ENCODE measurements around the gene SIK3.

SIK3 gene

DNA sequence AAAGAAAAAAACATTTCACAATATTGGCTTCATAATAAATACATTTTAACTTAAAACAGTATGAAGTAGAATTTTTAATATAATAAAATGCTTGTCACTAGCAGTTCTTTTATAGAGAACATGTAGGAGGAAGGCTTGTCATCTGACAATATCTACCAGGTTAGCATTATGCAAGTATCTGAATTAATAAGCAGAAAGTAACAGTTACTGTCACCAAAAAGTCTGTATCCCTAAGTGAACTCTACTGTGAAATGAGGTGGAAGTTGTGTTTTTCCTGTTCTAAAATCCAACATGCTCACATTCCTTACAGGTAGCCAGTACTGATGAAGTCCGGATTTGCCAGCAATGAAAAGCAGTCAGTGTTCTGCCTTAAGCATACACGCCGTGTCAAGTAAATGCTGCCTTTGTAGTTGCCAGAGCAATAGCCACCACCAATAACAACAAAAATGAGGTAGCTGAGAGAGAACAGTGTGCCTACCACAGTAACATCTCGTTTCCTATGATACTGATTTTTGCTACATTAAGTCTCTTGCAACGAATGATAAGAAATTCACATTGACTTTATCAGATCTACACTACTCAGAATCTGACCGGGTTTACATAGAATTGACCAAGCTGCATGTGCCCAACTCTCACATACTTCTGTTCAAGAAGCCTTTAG lies 95.5 kb downstream of the SIK3 start:
- DNase-seq, result no peak

DNA sequence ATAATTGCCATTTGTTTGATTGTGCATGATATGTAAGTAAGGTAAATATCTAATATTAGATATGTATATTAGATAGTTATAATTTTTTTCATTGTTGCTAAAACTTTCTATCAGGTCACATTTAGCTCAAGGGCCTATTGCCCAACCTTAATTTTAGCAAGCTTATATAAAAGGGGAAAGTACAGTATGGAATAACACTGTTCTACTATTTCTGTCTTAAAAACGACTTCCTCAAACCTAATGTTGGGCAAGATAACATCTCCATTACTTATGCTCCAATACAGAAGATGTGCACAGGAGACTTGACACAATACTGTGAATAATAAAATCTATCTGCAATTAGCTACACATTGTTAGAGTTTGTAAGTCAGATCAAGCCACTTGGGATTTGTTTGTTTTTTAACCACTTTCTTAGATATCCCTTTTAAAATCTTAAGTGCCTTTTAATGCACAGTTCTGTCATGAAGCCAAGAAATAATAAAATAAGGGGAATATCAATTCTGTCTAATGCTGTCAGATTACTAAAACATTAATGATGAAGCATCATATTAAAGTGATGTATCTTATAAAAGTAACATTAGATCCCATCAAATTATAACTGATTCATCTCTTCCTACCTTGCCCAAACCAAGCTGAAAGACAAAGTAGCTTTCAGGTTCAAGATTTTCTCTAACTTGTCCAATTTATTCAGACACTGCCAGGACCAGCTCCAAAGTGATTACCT lies 98.1 kb downstream of the SIK3 start:
- no peak for DNase-seq

DNA sequence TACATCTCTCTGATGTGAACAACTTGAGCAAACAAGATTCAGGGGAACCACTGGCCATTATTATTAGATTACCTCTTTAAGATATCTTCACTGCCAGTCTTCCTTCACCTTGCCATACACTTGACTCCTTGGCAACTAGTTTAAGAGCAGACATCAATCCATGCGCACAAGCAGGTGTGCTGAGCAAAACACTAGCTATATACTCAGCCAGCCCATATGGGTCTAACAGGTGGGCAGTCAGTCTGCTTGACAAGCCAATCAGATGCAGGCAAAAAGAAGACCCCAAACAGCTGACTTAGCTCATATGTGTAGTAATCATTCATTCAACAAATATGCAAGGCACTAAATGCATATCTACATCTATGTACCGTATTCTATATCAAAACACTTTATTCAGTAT lies 101.2 kb downstream of the SIK3 start:
- peak in 2 of 3 experiments; percentile 9 to 21 for DNase-seq

DNA sequence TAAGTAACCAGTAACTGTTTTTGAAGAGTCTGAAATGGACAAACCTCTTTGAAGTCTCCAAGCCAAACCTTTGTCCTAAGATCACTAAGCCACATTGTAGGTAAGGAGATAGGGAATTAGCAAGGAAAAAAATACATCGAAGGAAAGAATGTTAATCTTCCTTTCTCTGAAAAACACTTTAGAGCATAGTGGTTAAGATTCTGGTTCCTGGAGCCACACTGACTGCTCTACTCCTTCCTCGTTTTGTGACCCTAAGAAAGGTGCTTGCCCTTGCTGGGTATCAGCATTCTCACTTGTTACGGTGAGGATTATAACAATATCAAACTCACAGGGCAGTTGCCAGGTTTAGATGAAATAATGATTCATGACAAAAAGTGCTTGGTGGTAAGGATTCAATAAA lies 104.0 kb downstream of the SIK3 start:
- DNase-seq, result no peak

DNA sequence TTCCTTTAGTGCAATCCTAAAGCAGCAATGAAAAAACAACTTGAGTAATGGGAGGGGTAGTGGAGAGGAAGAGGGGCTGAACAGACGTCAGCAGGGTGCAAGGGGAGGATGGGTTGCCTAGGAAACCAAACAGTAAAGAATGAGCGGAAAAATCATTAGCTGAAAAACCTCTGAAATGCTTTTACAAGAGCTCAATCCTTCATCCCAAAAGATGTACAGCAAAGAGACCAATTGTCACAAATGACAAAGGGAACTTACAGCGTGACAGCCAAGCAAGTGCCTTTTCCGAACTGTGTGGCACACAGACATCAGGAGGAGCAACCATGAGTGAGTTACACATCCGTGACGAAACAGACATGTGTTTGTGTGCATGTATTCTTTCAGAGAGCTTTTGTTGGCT lies 104.6 kb downstream of the SIK3 start:
- peak in 1 of 3 experiments; percentile 49 for DNase-seq

DNA sequence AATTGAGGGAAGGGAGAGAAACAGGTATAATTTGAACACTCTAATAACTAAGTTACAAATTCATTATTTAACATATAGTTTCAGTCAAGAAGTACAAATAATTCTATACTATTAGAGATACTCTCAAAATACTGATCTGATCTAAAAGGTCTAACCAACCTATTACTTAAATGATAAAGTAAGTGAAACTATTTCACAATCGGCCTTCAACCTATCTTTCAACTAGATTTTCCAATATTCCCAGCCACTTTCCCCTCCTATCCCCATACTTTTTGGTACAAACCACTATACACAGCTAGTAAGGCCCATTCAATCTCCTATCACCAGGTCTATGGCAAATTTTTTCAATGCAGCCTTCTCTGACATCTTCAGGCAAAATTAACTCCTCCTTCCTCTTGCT lies 106.7 kb downstream of the SIK3 start:
- DNase-seq, result no peak

DNA sequence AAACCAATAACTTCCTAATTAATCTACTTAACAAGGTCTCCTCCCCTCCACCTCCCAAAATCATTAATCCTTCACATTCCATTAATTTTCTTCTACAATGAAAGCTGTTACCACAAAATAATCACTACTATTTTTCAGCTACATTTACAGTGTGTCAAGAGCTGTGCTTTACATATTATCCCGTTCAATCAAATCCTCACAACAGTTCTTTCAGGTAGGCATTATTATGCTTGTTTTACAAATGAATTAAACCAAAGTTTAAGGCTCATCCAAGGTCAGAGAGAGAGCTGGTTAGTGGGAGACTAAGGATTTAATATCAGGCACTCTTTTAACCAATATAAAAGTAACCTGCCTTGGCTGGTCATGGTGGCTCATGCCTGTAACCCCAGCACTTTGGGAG lies 107.4 kb downstream of the SIK3 start:
- no peak for DNase-seq

DNA sequence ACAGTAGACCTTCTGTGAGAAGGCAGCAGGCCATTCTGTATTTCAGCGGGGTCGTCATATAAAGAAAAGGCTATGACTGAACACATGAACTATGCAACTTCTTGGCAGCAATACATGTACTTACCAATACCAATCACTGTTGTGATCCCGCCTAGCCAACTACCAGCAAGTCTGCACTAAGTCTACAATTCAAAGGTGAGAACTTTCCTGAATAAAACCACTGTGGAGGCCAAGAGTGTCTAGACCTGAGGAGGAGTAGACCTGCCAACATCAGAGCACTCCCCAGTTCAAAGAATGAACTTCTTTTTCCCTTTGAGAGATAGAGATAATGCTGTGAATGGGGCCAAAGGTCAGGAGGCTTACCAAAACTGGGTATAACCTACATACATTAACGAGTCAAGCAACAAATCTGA lies 108.2 kb downstream of the SIK3 start:
- no peak for DNase-seq

DNA sequence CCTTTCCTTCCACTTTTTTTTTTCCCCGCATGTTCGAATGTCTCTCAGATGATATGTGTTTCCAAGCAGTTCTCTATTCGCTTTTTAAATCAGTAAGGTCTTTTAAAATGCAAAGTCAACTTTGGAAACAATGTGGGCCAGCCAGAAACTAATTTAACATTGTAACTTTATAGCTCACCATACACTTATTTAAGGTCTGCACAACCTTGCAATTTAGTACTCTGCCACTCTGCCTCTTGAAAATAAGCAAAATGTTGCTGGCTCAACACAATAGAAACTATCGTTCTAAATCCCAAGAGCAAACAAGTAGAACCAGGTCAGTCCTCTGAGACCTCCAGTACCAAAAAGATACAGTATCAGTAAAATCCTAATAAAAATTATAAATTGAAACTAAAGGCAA lies 109.0 kb downstream of the SIK3 start:
- peak in 1 of 3 experiments; percentile 41 for DNase-seq

DNA sequence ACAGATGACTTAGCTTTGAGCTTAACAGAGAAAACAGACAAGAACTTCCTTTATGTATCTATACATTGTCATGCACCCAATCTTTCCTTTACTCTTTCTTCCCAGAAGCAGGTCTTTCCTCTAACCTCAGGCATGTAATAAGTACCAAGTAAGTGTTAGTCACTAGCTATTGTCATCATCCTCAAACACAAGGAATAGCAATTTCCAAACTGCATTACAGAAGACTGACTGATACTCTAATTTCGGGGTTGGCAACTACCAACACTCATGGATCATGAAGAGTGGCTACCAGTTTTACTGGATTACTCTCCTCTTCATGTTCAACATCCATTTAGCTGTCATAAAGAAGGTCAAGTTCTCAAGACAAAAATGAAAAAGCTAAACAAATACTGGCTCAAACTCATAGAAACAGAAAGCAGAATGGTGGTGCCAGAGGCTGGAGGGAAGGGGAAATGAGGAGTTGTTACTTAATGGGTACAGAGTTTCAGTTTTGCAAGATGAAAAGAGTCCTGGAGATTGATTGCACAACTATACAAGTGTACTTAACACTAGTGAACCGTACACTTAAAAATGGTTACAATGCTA lies 111.6 kb downstream of the SIK3 start:
- DNase-seq, result peak in 1 of 3 experiments; percentile 23

DNA sequence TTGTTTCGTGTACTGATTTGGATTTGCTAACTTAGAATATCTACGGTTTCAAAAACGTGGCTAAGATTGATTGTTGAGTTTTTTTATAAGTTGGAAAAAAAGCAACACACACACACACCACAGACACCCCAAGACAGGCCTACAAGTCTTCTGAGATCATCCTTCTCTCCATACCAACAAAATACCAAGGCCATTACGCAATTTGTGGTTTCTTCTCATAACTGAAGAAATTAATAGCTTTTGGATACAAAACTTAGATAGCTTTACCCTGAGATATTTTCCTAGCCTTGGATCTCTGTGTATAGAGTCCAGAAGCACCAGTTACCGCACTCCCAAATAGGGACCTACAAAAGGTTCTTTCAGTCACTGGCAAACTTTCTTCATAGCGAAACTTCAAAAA lies 113.6 kb downstream of the SIK3 start:
- no peak for DNase-seq

DNA sequence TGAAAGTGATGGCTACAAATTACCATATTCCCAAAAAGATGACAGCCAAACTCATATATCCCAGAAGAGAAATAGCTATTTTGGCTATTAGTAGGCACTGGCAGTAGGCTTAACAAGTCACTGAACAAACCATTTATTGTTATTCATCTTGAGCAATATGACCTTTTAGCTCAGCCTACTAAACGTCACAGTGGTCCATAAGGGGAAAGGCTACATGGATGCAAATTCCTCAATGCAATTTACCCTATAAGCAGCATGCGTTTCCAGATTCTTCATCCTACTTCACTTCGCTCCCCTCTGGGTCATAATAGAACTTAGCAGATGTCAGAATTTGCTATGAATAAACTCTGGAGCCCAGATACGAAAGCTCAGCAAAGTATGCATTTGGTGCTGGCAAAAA lies 114.0 kb downstream of the SIK3 start:
- DNase-seq, result no peak

DNA sequence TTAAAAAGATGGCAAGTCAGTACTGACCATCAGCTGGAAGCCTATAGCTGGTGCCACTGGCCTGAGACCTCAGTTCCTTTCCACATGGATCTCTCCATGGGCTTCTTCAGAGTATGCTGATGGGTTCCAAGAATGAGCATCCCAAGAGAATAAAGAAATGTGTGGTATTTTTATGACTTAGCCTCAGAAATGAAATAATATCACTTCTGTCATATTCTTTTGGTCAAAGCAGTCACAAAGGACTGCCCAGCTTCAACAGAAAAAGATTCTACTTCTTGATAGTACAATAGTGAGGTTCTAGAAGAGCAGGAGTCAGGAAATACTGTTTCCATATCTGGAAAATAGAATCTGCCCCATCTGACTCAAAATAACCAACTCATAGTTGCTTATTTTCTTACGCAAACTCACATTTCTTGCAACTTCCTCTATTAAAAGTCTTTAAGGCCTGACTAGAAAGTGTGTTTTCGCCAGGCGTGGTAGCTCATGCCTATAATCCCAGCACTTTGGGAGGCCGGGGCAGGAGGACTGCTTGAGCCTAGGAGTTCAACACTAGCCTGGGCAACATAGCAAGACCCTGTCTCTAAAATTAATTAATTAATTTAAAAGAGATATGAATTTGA lies 116.9 kb downstream of the SIK3 start:
- no peak for DNase-seq

DNA sequence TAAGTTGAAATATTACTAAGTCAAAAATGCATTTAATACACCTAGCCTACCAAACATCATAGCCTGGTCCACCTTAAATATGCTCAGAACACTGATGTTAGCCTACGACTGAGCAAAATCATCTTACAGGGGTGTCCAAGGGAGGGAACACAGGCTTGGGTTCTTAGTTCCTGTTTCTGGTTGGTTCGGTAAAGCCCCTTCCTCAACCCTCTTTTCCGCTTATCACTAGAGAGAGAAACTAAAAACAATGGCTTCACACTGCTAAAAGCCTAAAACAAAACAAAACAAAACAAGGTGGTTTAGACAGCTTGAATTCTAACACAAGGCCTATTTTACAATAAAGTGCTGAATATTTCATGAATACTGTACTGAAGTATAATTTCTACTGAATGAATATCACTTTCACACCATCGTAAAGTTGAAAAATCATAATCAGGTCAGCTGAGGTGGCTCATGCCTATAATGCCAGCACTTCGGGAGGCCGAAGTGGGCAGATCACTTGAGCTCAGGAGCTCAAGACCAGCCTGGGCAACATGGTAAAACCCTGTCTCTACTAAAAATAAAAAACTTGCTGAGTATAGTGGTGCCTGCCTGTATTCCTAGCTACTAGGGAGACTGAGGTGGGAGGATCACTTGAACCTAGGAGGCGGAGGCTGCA lies 118.0 kb downstream of the SIK3 start:
- no peak for DNase-seq

DNA sequence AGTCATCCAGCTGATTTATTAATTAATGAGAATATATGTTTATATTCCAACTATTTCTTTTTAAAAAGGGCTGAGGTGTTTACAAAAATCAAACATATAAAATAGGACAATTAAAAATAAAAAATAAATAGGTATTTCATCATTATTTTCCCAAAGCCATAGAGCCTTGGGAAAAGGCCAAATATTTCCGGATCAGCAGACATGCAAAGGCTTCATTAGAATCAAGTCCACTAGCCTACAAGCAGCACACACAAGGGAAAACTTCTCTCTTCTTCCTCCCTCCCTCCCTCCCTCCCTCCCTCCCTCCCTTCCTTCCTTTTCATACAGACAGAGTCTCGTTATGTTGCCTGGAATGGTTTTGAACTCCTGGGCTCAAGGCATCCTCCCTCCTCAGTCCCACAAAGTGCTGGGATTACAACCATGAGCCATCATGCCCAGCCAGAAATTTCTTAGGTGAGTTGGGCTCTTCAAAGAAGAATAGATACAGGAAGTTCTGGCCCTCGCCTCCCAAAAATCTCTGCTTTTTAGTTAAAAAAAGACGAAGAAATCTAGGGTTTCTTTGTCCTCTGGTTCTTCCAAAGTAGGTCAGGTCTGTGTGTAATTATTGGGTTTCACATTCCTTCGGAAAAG lies 121.2 kb downstream of the SIK3 start:
- no peak for DNase-seq

DNA sequence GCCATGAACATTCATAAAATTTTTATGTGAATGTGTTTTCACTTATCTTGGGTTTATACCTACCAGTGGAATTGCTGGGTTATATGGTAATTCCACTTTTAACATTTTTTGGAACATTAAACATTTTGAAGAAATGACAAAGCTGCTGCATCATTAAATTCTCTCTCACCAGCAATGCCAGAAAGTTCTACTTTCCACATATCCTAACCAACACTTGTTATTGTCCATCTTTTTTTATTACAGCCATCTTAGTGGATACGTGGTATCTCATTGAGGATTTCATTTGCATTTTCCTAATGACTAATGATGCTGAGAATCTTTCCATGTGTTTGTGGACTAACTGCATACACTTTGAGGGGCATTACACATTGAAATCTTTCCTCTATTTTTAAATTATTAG lies 122.6 kb downstream of the SIK3 start:
- no peak for DNase-seq

DNA sequence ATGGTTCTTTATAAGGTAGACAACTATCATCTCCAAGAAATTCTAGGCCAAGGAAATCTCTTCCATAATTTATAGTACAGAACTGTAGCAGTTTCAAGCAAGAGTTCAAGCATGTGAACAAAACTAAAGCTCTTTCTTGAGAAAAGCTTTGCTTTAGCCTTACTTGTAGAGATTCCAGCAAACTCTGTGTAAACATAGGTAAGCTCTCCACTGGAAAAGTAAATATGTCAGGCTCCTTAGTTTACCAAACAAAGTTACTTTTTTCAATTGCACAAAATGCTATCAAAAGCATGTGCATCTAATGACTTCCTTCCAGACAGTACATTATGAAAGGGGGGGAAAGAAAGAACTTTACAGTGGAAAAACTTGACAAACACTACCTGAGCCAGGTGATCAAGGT lies 125.0 kb downstream of the SIK3 start:
- DNase-seq, result no peak

DNA sequence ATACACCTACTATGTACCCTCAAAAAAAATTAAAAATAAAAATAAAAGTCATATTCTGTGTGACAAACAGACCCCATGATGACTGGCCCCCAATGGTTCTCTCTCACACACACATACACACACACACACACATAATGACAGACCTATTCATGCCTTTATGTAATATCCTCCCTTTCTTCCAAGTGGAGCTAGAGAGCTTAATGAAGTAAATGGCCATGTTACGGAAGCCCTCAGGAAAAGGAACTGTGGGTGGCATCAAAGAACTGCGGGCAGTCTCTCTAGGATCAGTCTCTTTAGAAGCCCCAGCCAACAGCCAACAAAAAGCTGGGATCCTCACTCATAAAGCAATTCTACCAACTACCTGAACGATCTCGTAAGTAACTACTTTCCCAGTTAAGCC lies 125.5 kb downstream of the SIK3 start:
- peak in 1 of 3 experiments; percentile 29 for DNase-seq

DNA sequence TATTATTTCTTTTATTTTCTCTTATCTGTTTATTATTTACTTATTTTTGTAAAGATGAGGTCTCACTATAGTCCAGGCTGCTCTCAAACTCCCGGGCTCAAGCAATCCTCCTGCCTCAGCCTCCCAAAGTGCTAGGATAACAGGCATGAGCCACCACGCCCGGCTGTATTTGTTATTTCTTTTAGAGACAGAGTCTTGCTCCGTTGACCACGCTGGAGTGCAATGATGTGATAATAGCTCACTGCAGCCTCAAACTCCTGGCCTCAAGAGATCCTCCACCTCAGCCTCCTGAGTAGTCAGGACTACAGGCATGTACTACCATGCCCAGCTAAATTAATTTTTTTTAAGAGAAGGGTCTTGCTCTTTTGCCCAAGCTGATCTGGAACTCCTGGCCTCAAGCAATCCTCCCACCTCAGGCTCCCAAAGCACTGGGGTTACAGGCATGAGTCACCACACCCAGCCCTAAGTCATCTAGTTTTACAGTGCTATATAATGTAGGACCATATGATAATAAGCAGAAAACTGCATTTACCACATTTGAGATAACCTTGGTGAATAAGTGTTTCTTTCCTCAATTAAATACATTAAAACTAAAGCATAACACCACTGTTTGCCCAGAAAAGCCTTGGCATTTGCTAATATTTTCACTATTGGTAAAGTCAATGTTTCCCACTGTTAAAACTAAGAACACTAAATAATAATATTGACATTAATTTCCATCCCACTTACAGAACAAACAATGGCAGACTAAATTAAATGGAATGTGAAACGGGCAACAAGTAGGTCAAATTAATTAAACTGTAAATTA lies 127.5 kb downstream of the SIK3 start:
- no peak for DNase-seq

DNA sequence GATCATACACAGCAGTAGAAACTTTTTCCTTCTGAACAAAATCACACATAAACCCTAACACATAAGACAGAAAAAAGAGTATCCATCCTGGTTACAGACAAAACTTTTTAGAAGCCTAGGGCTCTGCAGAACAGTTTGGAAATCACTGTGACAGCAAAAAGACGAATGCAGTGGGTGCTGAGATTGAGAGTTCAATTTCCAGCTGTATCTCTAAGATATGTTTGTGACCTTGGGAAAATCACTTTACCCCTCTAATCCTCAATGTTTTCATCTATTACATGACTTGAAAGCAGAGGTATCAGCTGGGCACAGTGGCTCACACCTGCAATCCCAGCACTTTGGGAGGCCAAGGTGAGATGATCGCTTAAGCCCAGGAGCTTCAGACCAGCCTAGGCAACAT lies 128.5 kb downstream of the SIK3 start:
- DNase-seq, result no peak

DNA sequence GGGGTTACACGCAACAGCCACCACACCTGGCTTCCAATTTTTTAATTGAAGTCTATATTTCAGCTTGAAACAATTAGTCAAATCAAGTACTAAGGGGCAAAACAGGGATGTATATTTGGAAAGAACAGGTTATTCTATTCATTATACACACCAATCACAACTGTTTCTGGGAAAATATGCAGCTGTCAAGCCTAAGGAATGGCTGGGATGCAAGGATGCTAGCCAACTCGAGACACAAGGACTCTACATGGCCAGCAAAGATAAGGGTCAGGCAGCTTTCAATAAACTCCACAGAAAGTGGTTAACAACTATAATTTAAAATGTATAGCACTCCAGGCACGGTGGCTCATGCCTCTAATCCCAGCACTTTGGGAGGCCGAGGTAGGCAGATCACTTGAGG lies 134.0 kb downstream of the SIK3 start:
- no peak for DNase-seq

DNA sequence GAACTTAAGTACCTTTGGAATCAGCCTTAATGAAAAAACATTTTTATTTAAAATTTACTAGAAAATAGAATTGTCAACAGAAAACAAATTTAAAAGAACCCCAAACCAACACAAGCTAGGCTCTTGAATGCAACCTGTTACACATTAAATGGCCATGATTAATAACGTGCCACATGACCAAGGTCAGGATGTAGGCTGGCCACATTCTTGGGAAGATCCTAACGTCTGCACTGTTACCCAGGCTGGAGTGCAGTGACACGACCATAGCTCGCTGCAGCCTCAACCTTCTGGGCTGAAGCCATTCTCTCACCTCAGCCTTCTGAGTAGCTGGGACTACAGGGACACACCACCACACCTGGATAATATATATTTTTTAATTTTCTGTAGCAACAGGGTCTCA lies 134.4 kb downstream of the SIK3 start:
- DNase-seq, result no peak
